Thoracic aorta (tissue), 2 donors: ENCODE data around the gene BEST3. TPM values are rescaled to one million over a fixed set of nuclear protein-coding genes. Genes with fewer than 3 reads are reported as not detected.

ENCODE experiments used
- ATAC-seq: fragments of 150-250 bp; one replicate; pipeline ENCODE4 v1.8.0; 2017; ENCODE audit warnings: low read depth; ENCODE audit not compliant: insufficient number of reproducible peaks, low FRiP score
- DNase-seq: peaks from one replicate; pipeline ENCODE4 v3.0.0-alpha.2; 2020; ENCODE audit warnings: low spot score
- H3K27ac ChIP-seq, 2 donors: fragments of 200-600 bp; sonication (generic); 1 replicate in 1 of 2; 2 replicates in 1 of 2; pipeline ENCODE4 v1.5.1; 2016; ENCODE audit warnings: mild to moderate bottlenecking in 2 of 2, moderate library complexity in 2 of 2
- H3K27me3 ChIP-seq: fragments of 200-600 bp; sonication (generic); replicated peaks from 2 replicates; pipeline ENCODE4 v1.6.0; 2016; ENCODE audit warnings: mild to moderate bottlenecking; ENCODE audit not compliant: insufficient read depth
- H3K36me3 ChIP-seq: fragments of 200-600 bp; sonication (generic); one replicate; pipeline ENCODE4 v1.5.1; 2016
- H3K4me1 ChIP-seq, 2 donors: fragments of 200-600 bp; sonication (generic); 1 replicate in 1 of 2; 2 replicates in 1 of 2; pipeline versions ENCODE4 v1.5.1 to v1.6.0; 2016; ENCODE audit warnings: low read depth in 2 of 2, mild to moderate bottlenecking in 1 of 2; ENCODE audit not compliant: control insufficient read depth in 1 of 2
- H3K4me3 ChIP-seq: fragments of 200-600 bp; sonication (generic); 2 replicates; pipeline ENCODE4 v1.5.1; 2016; ENCODE audit warnings: mild to moderate bottlenecking
- H3K9me3 ChIP-seq: fragments of 200-600 bp; sonication (generic); 2 replicates; pipeline ENCODE4 v1.5.1; 2016
- total RNA-seq, 2 donors: library from RNA; depleted of rRNA; stranded (reverse); fragments of >200 nt; gene quantifications; one replicate each; pipeline versions ENCODE4 v1.1.0 to v1.2.3, GENCODE V29; 2016
- TF ChIP-seq, protein P1 (sequence below): fragments of 200-600 bp; sonication (generic); IDR thresholded peaks from one replicate; pipeline ENCODE4 v1.5.1; 2019; ENCODE audit warnings: antibody characterized with exemption

BEST3 gene
- total RNA-seq, 2 donors from 2014 or later = not detected

- Histone ChIP-seq H3K36me3 (no peaks in the 10 kb centered on the region), H3K27ac (no peak overlapping the region), H3K9me3 (no peaks in the 10 kb centered on the region), H3K4me1 (no peaks in the 10 kb centered on the region), H3K4me3 (no peak overlapping the region), H3K27me3 (no peaks in the 10 kb centered on the region)
- DNase-seq (no peak), ATAC-seq (no peak)
- TF ChIP-seq, protein P1, sequence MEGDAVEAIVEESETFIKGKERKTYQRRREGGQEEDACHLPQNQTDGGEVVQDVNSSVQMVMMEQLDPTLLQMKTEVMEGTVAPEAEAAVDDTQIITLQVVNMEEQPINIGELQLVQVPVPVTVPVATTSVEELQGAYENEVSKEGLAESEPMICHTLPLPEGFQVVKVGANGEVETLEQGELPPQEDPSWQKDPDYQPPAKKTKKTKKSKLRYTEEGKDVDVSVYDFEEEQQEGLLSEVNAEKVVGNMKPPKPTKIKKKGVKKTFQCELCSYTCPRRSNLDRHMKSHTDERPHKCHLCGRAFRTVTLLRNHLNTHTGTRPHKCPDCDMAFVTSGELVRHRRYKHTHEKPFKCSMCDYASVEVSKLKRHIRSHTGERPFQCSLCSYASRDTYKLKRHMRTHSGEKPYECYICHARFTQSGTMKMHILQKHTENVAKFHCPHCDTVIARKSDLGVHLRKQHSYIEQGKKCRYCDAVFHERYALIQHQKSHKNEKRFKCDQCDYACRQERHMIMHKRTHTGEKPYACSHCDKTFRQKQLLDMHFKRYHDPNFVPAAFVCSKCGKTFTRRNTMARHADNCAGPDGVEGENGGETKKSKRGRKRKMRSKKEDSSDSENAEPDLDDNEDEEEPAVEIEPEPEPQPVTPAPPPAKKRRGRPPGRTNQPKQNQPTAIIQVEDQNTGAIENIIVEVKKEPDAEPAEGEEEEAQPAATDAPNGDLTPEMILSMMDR = no peak
Measured at GRCh38 chr12:69714542-69714941, 15.4 kb upstream of the BEST3 start.

- Histone ChIP-seq H3K4me3 (no peak overlapping the region), H3K9me3 (peaks cover 3% of the 10 kb centered on the region), H3K4me1 (no peaks in the 10 kb centered on the region), H3K27ac (no peak overlapping the region), H3K27me3 (no peaks in the 10 kb centered on the region), H3K36me3 (no peaks in the 10 kb centered on the region)
- ATAC-seq = no peak
- TF ChIP-seq, protein P1 = no peak
- DNase-seq = no peak
Measured at GRCh38 chr12:69712826-69713225, 13.7 kb upstream of the BEST3 start.

DNA sequence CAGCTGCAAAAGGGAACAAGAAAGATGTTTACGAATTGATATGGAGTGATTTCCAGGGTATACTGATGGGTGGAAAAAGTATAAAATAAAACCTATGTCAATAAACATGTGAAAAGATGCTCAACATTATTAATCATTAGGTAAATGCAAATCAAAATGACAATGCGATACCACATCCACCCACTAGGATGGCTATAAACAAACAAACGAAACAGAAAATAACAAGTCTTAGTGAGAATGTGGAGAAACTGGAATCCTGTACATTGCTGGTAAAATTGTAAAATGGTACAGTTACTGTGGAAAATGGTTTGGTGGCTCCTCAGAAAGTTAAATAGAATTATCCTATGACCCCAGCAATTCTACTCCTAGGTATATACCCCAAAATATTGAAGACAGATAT is 9.5 kb upstream of the BEST3 start:
- ATAC-seq (no peak), DNase-seq (no peak)
- TF ChIP-seq, protein P1 = no peak
- Histone ChIP-seq H3K27ac (no peak overlapping the region), H3K9me3 (peaks cover 3% of the 10 kb centered on the region), H3K36me3 (no peaks in the 10 kb centered on the region), H3K4me3 (no peak overlapping the region), H3K27me3 (no peaks in the 10 kb centered on the region), H3K4me1 (no peaks in the 10 kb centered on the region)

DNA sequence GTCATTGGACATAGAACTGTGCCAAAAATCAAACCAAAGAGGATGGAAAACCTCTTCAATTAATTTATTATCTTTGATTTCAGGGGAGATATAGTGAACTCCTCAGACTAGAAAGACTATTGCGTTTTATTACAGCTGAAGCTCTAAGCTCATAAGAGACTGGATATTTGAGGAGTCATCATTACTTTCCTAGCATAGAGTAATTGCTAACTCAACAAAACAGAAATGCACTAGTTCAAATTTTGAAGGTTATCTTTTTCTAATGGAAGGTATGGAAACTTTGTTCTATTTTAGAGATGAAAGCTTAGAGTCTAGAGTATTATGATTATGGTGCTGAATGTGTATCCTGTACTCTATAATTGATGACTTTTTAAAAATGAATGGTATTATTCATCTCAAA is 5.3 kb upstream of the BEST3 start:
- peaks cover 3% of the 10 kb centered on the region for H3K9me3 ChIP-seq
- no peaks in the 10 kb centered on the region for H3K27me3 ChIP-seq
- no peak overlapping the region for H3K4me3 ChIP-seq
- no peak overlapping the region for H3K27ac ChIP-seq
- DNase-seq (no peak), ATAC-seq (no peak)
- TF ChIP-seq, protein P1 = no peak
- H3K36me3 ChIP-seq = no peaks in the 10 kb centered on the region
- H3K4me1 ChIP-seq = no peaks in the 10 kb centered on the region

DNA sequence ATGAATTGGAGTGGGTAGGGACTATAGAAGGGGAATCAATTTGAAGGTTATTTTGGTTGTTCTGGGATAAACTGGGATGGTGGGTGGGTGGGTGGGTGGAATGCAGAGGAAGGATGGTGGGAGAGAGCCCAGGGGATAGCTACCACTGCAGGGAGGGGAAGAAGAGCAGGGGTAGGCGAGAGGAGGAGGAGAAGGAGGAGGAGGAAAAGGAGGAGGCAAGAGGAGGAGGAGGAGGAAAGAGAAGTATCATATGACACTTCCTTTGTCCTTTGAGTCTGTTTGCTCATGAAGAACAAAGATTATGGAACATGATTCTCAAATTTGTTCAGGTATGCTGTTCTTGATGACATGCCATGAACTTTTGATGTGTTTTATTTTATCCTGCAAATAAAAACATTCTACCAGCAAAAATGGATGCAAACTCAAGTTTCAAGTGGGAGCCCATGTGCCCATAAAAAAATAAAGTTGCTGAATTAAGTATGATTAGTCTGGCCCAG is 4.1 kb upstream of the BEST3 start:
- H3K27ac ChIP-seq = no peak overlapping the region
- no peaks in the 10 kb centered on the region for H3K9me3 ChIP-seq
- ATAC-seq (no peak), DNase-seq (no peak)
- H3K4me3 ChIP-seq = no peak overlapping the region
- TF ChIP-seq, protein P1 = no peak
- H3K4me1 ChIP-seq = no peaks in the 10 kb centered on the region
- no peaks in the 10 kb centered on the region for H3K27me3 ChIP-seq
- H3K36me3 ChIP-seq = no peaks in the 10 kb centered on the region
